Astrocyte of the spinal cord (primary cell): ENCODE results near the gene ATRIP.

Experiments used
- DNase-seq: peaks from one replicate; pipeline ENCODE4 v3.0.0; 2011; ENCODE audit warnings: low read depth, low spot score
- H3K4me3 ChIP-seq: 2 replicates; pipeline ENCODE4 v1.5.1; 2011; ENCODE audit warnings: low read depth, mild to moderate bottlenecking, low read length, moderate library complexity
- in situ Hi-C: cut with HindIII; loops from 2 replicates; pipeline ENCODE4 v1.10.0; 2017; ENCODE audit warnings: low sequenced_read_pairs
- TF ChIP-seq, protein P1 (sequence below): IDR thresholded peaks from 2 replicates; pipeline ENCODE4 v1.5.1; 2012; ENCODE audit warnings: low read depth, mild to moderate bottlenecking, low read length, inconsistent platforms

ATRIP gene

GRCh38 chr3:48419149-48419548, 27.4 kb upstream of the ATRIP start:
- no peak for DNase-seq
- no peak overlapping the region for H3K4me3 ChIP-seq
- TF ChIP-seq, protein P1, sequence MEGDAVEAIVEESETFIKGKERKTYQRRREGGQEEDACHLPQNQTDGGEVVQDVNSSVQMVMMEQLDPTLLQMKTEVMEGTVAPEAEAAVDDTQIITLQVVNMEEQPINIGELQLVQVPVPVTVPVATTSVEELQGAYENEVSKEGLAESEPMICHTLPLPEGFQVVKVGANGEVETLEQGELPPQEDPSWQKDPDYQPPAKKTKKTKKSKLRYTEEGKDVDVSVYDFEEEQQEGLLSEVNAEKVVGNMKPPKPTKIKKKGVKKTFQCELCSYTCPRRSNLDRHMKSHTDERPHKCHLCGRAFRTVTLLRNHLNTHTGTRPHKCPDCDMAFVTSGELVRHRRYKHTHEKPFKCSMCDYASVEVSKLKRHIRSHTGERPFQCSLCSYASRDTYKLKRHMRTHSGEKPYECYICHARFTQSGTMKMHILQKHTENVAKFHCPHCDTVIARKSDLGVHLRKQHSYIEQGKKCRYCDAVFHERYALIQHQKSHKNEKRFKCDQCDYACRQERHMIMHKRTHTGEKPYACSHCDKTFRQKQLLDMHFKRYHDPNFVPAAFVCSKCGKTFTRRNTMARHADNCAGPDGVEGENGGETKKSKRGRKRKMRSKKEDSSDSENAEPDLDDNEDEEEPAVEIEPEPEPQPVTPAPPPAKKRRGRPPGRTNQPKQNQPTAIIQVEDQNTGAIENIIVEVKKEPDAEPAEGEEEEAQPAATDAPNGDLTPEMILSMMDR = no peak
- in situ Hi-C loops = no loop called here

GRCh38 chr3:48419597-48419996, 26.9 kb upstream of the ATRIP start:
- TF ChIP-seq, protein P1 = no peak
- in situ Hi-C loops = no loop called here
- no peak overlapping the region for H3K4me3 ChIP-seq
- no peak for DNase-seq

GRCh38 chr3:48420561-48420960, 26.0 kb upstream of the ATRIP start:
- in situ Hi-C loops = no loop called here
- TF ChIP-seq, protein P1 = no peak
- no peak for DNase-seq

DNA sequence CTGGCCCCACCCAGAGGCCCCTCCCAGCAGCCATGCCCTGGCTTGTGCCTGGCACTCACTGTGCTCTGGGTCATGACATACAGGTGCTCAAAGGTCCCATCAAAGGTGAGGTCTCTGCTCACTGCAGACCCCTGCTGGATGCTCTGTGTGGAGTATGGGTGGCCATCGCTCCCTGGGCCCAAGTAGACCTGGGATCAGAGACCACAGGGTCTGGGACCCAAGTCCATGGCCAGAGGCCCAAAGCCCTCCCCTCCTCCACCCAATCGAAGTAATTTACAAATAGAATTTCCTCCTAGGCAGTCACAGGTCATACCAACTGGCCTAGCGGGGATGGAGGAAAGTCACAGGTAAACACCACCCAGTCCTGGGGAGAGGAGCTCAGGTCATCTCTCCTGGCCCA, 24.3 kb upstream of the ATRIP start:
- H3K4me3 ChIP-seq = no peak overlapping the region
- no peak for DNase-seq
- in situ Hi-C loops = no loop called here
- TF ChIP-seq, protein P1 = peak; percentile 6

More at GRCh38 chr3:48420561-48420960, 26.0 kb upstream of the ATRIP start:
- H3K4me3 ChIP-seq = no peak overlapping the region

GRCh38 chr3:48422681-48423080, 23.9 kb upstream of the ATRIP start:
- TF ChIP-seq, protein P1 = no peak
- DNase-seq = no peak
- H3K4me3 ChIP-seq = no peak overlapping the region
- in situ Hi-C loops = no loop called here

- TF ChIP-seq, protein P1 = no peak
- in situ Hi-C loops = no loop called here
- H3K4me3 ChIP-seq = no peak overlapping the region
- DNase-seq = no peak
These were observed 23.2 kb upstream of the ATRIP start for GRCh38 chr3:48423241-48423882.
